Stimulated activated CD4-positive, alpha-beta T cell treated with anti-CD3 and anti-CD28 coated beads, TNF-alpha, amount 100 ng/mL, for 24 hours (primary cell): Measurements from ENCODE around the gene HCAR2.
"Not testable (repeated sequence)": the region's sequence is repeated elsewhere in the genome, so short reads cannot be mapped to it uniquely, and the experiment has no call there.

Experiments
- DNase-seq, 3 experiments: peaks; one replicate each; pipeline ENCODE4 v3.0.0-alpha.2; 2020; ENCODE audit warnings: low read depth in 3 of 3

The HCAR2 gene

GRCh38 chr12:122665349-122665748 is 37.8 kb downstream of the HCAR2 start:
- no peak for DNase-seq

DNA sequence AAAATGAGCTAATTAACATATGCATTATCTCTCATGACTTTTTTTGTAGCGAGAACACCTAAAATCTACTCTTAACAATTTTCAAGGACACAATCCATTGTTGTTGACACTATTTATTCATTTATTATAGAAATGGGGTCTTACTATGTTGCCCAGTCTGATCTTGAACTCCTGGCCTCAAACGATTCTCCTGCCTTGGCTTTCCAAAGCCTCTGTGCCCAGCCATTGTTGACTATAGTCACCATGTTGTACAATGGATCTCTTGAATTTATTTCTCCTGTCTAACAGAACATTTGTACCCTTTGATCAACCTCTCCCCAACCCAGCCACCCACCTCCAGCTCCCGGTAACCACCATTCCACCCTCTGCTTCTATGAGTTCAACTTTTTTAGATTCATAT is 41.2 kb downstream of the HCAR2 start:
- no peak for DNase-seq

- no peak for DNase-seq
Observed at GRCh38 chr12:122661246-122661645, 41.9 kb downstream of the HCAR2 start.

GRCh38 chr12:122659579-122659978 is 43.6 kb downstream of the HCAR2 start:
- no peak for DNase-seq

- DNase-seq = no peak
Observed at GRCh38 chr12:122656298-122656697, 46.9 kb downstream of the HCAR2 start.

GRCh38 chr12:122653291-122653690 is 49.9 kb downstream of the HCAR2 start:
- not testable (repeated sequence) for DNase-seq

GRCh38 chr12:122651520-122652224 is 51.5 kb downstream of the HCAR2 start:
- DNase-seq = no peak
